HUES64 (cell line): ENCODE data around the gene F7.

Experiments used
- H3K27ac ChIP-seq: 2 replicates; pipeline ENCODE4 v1.7.0; 2013; ENCODE audit warnings: low read depth, low read length, inconsistent platforms
- H3K27me3 ChIP-seq: 2 replicates; pipeline ENCODE4 v1.6.1; 2013; ENCODE audit warnings: mild to moderate bottlenecking, low read length; ENCODE audit not compliant: insufficient read depth
- H3K36me3 ChIP-seq: 2 replicates; pipeline ENCODE4 v1.6.1; 2013; ENCODE audit warnings: mild to moderate bottlenecking, low read length; ENCODE audit not compliant: insufficient read depth
- H3K4me1 ChIP-seq: 2 replicates; pipeline ENCODE4 v1.6.1; 2013; ENCODE audit warnings: mild to moderate bottlenecking, low read length, moderate library complexity; ENCODE audit not compliant: insufficient read depth
- H3K4me3 ChIP-seq: 2 replicates; pipeline ENCODE4 v1.5.1; 2013; ENCODE audit warnings: mild to moderate bottlenecking, low read length, moderate library complexity
- H3K9ac ChIP-seq: 2 replicates; pipeline ENCODE4 v1.6.1; 2013; ENCODE audit warnings: mild to moderate bottlenecking, low read depth, low read length
- H3K9me3 ChIP-seq: 2 replicates; pipeline ENCODE4 v1.6.1; 2013; ENCODE audit warnings: low read depth, low read length; ENCODE audit not compliant: insufficient read depth
- WGBS: fragments of 150-250, 120-280 bp; methylation state at CpG from one replicate; pipeline ENCODE4 v1.1.7; 2013; ENCODE audit warnings: missing lambda C conversion rate; 5-methylcytosine and 5-hydroxymethylcytosine counted together

Gene F7

DNA sequence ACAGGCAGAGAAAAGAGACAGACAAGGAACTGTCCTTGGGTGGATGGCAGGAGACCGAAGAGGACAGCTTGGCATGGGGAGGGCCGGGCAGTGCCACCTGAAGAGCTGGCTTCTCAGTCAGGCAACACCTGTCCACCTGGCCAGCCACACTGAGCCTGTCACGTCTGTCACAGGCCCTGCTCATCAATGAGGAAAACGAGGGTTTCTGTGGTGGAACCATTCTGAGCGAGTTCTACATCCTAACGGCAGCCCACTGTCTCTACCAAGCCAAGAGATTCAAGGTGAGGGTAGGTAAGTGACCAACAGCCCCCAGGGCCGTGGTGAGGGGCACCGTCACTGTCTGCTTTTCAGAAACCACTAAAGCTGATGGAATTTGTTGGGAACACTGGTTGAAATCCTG lies 41.6 kb downstream of the F7 start:
- no peaks in the 10 kb centered on the region for H3K9me3 ChIP-seq
- 90% methylated on average over 8 of the region's 8 CpGs for WGBS

DNA sequence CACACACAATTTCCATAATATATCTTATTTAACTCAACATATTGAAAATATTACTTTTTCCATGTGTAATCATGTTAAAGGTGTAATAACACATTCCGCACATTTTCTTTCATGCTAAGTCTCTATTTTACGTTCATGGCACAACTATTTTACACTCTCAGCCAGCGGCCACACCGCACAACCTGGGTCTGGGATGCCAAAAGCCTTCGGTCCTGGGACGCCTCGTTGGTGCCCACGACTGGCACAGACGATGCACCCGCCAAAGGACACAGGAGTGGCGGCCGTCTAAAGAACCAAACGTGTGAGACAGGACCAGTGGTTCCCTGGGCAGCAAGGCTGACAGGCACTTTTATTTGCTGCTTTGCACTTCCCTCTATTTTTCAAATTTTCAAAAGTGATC lies 42.8 kb downstream of the F7 start:
- no peaks in the 10 kb centered on the region for H3K9me3 ChIP-seq
- no peak overlapping the region for H3K9ac ChIP-seq
- WGBS: 95% methylated on average over 13 of the region's 13 CpGs
- peaks cover 19% of the 10 kb centered on the region for H3K27me3 ChIP-seq
- no peak overlapping the region for H3K27ac ChIP-seq
- H3K4me1 ChIP-seq: peaks cover 3% of the 10 kb centered on the region; the same call in 1 of the 2 replicates
- H3K4me3 ChIP-seq: no peak overlapping the region
- H3K36me3 ChIP-seq: no peaks in the 10 kb centered on the region

More for the DNA sequence above, 41.6 kb downstream of the F7 start:
- Histone ChIP-seq H3K36me3 (no peaks in the 10 kb centered on the region), H3K4me1 (0 out of 2 replicates have a peak, but pooled peaks cover 1% of the 10 kb centered on the region), H3K4me3 (no peak overlapping the region), H3K27ac (no peak overlapping the region), H3K9ac (no peak overlapping the region), H3K27me3 (peaks cover 7% of the 10 kb centered on the region)

- peaks cover 24% of the 10 kb centered on the region for H3K27me3 ChIP-seq
- 96% methylated on average over 38 of the region's 38 CpGs for WGBS
- no peaks in the 10 kb centered on the region for H3K36me3 ChIP-seq
- H3K4me3 ChIP-seq: no peak overlapping the region
- H3K27ac ChIP-seq: no peak overlapping the region
- H3K9ac ChIP-seq: no peak overlapping the region
- H3K9me3 ChIP-seq: no peaks in the 10 kb centered on the region
- H3K4me1 ChIP-seq: peaks cover 6% of the 10 kb centered on the region; the same call in 1 of the 2 replicates
Observed at GRCh38 chr13:113148940-113149503, 43.4 kb downstream of the F7 start.

- no peak overlapping the region for H3K9ac ChIP-seq
- H3K27me3 ChIP-seq: peaks cover 24% of the 10 kb centered on the region
- no peak overlapping the region for H3K4me3 ChIP-seq
- WGBS: 94% methylated on average over 26 of the region's 26 CpGs
- H3K27ac ChIP-seq: no peak overlapping the region
- peaks cover 11% of the 10 kb centered on the region; the same call in 1 of the 2 replicates for H3K4me1 ChIP-seq
- H3K9me3 ChIP-seq: no peaks in the 10 kb centered on the region
- no peaks in the 10 kb centered on the region for H3K36me3 ChIP-seq
Observed at GRCh38 chr13:113149711-113150549, 44.3 kb downstream of the F7 start.

- WGBS: 92% methylated on average over 31 of the region's 31 CpGs
- H3K4me1 ChIP-seq: peaks cover 11% of the 10 kb centered on the region; the same call in 1 of the 2 replicates
- peaks cover 24% of the 10 kb centered on the region for H3K27me3 ChIP-seq
Observed at GRCh38 chr13:113150550-113151365, 45.2 kb downstream of the F7 start.

GRCh38 chr13:113151745-113152690 lies 46.4 kb downstream of the F7 start:
- peaks cover 11% of the 10 kb centered on the region; the same call in 1 of the 2 replicates for H3K4me1 ChIP-seq
- H3K9me3 ChIP-seq: no peaks in the 10 kb centered on the region
- 80% methylated on average over 28 of the region's 28 CpGs for WGBS
- peaks cover 24% of the 10 kb centered on the region for H3K27me3 ChIP-seq
- no peaks in the 10 kb centered on the region for H3K36me3 ChIP-seq
- 0 out of 2 replicates have a peak overlapping the region, but pooled peaks have one; percentile 57 for H3K4me3 ChIP-seq
- H3K27ac ChIP-seq: no peak overlapping the region
- no peak overlapping the region for H3K9ac ChIP-seq

More at GRCh38 chr13:113150550-113151365, 45.2 kb downstream of the F7 start:
- Histone ChIP-seq H3K4me3 (no peak overlapping the region), H3K9me3 (no peaks in the 10 kb centered on the region), H3K9ac (no peak overlapping the region), H3K36me3 (no peaks in the 10 kb centered on the region), H3K27ac (no peak overlapping the region)

GRCh38 chr13:113152691-113152983 lies 47.0 kb downstream of the F7 start:
- 21% methylated on average over 2 of the region's 2 CpGs for WGBS
- peaks cover 24% of the 10 kb centered on the region for H3K27me3 ChIP-seq
- H3K4me3 ChIP-seq: peak overlapping the region; percentile 57
- no peaks in the 10 kb centered on the region for H3K9me3 ChIP-seq
- no peak overlapping the region for H3K27ac ChIP-seq
- no peaks in the 10 kb centered on the region for H3K36me3 ChIP-seq
- peaks cover 11% of the 10 kb centered on the region; the same call in 1 of the 2 replicates for H3K4me1 ChIP-seq
- no peak overlapping the region for H3K9ac ChIP-seq

GRCh38 chr13:113152984-113153809 lies 47.6 kb downstream of the F7 start:
- 3% methylated on average over 60 of the region's 60 CpGs for WGBS
- Histone ChIP-seq H3K9ac (peak overlapping the region; percentile 16), H3K9me3 (no peaks in the 10 kb centered on the region), H3K4me1 (peaks cover 12% of the 10 kb centered on the region; the same call in 1 of the 2 replicates), H3K27me3 (peaks cover 24% of the 10 kb centered on the region), H3K36me3 (no peaks in the 10 kb centered on the region), H3K4me3 (peak overlapping the region; percentile 57), H3K27ac (peak overlapping the region; percentile 61; the same call in 1 of the 2 replicates)

- Histone ChIP-seq H3K4me3 (peak overlapping the region; percentile 57), H3K27me3 (peaks cover 24% of the 10 kb centered on the region), H3K27ac (peak overlapping the region; percentile 61; the same call in 1 of the 2 replicates), H3K36me3 (no peaks in the 10 kb centered on the region), H3K4me1 (peaks cover 17% of the 10 kb centered on the region; the same call in 1 of the 2 replicates), H3K9me3 (no peaks in the 10 kb centered on the region), H3K9ac (peak overlapping the region; percentile 16)
- WGBS: 20% methylated on average over 20 of the region's 76 CpGs
Observed at GRCh38 chr13:113153810-113154748, 48.5 kb downstream of the F7 start.
